SK-N-SH (cell line): Measurements from ENCODE around the gene PROX2.

Experiments used
- CTCF ChIP-seq: fragments of 200-600 bp; sonication (generic); IDR thresholded peaks from 2 replicates; pipeline ENCODE4 v1.6.1; 2017; ENCODE audit warnings: antibody characterized with exemption, mild to moderate bottlenecking, moderate library complexity
- EZH2phosphoT487 ChIP-seq: fragments of 200-600 bp; sonication (generic); IDR thresholded peaks from 2 replicates; pipeline ENCODE4 v1.6.1; 2017; ENCODE audit warnings: low read depth, mixed run types, mild to moderate bottlenecking, antibody characterized with exemption, moderate library complexity, borderline replicate concordance
- FOSL2 ChIP-seq: IDR thresholded peaks from 2 replicates; pipeline ENCODE4 v1.4.0; 2012; ENCODE audit warnings: low read depth, mild to moderate bottlenecking, moderate library complexity, borderline replicate concordance
- JUND ChIP-seq: IDR thresholded peaks from 2 replicates; pipeline ENCODE4 v1.4.0; 2012
- MAX ChIP-seq: IDR thresholded peaks from 2 replicates; pipeline ENCODE4 v1.4.0; 2012; ENCODE audit warnings: low read depth
- POLR2AphosphoS5 ChIP-seq: IDR thresholded peaks from 2 replicates; pipeline ENCODE4 v1.6.1; 2012; ENCODE audit warnings: low read depth, low read length
- RAD21 ChIP-seq: IDR thresholded peaks from 2 replicates; pipeline ENCODE4 v1.6.1; 2012; ENCODE audit warnings: mild to moderate bottlenecking, low read length
- RFX5 ChIP-seq: IDR thresholded peaks from 2 replicates; pipeline ENCODE4 v1.6.1; 2012; ENCODE audit warnings: mild to moderate bottlenecking, improper control_type of control experiment, low read length
- SMC3 ChIP-seq: IDR thresholded peaks from 2 replicates; pipeline ENCODE4 v1.6.1; 2012; ENCODE audit warnings: low read depth, low read length, improper control_type of control experiment
- TAF1 ChIP-seq: IDR thresholded peaks from 2 replicates; pipeline ENCODE4 v1.6.1; 2012; ENCODE audit warnings: low read depth, mild to moderate bottlenecking, low read length, moderate library complexity, borderline replicate concordance
- YY1 ChIP-seq: IDR thresholded peaks from 2 replicates; pipeline ENCODE4 v1.4.0; 2012; ENCODE audit warnings: low read depth, mild to moderate bottlenecking
- TF ChIP-seq, protein P1 (sequence below): fragments of 150-350 bp; IDR thresholded peaks from 2 replicates; pipeline ENCODE4 v1.6.1; 2017; ENCODE audit warnings: antibody characterized with exemption, low read length, low read depth, borderline replicate concordance
- TF ChIP-seq, protein P2 (sequence below): IDR thresholded peaks from 2 replicates; pipeline ENCODE4; 2012

DNA sequence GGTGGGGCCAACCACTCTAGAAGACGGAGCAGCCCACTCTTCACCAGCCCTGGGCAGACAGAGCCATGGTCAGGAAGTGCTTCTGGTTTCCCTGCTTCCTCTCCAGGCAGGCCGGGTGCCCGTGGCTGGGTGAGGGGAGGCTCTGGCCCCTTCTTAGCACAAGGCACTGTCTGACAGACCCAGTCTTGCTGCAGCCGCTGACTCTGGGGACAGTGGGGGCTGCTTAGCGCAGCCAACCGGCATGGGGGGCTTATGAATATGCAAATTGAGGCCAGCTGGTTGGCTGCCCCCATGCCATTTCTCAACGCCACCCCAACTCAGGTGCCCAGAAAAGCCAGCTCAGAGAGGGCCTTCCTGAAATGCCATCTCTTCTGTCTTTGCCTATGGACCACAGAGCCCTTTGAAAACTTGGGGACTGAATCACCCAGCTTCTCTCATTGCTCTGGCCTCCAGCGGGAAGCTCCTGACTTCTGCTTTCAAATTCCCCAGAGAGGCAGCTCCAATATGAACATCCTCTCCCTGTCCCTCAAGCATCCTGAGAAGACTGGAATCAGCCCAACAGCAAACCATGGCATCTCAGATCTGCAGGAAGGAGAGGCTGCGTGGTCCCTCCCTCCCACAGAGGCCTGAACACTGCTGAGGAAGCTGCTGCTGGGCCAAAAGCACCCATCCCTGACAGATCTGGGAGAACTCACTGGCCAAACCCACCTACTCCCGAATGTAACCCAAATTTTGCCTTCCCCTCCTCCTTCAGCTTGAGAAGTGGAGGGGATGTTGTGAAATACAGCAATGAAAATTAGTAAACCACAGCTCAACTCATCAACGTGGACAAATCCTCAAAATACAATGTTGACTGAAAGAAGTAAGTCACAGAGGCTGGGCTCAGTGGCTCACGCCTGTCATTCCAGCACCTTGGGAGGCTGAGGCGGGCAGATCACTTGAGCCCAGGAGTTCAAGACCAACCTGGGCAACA lies at the start of gene PROX2:
- TF ChIP-seq CTCF (no peak), MAX (no peak), POLR2AphosphoS5 (no peak), YY1 (no peak), TAF1 (no peak), SMC3 (no peak), JUND (no peak), EZH2phosphoT487 (no peak), RFX5 (no peak), FOSL2 (no peak), RAD21 (no peak)
- TF ChIP-seq, protein P1, sequence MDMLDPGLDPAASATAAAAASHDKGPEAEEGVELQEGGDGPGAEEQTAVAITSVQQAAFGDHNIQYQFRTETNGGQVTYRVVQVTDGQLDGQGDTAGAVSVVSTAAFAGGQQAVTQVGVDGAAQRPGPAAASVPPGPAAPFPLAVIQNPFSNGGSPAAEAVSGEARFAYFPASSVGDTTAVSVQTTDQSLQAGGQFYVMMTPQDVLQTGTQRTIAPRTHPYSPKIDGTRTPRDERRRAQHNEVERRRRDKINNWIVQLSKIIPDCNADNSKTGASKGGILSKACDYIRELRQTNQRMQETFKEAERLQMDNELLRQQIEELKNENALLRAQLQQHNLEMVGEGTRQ: no peak
- TF ChIP-seq, protein P2, sequence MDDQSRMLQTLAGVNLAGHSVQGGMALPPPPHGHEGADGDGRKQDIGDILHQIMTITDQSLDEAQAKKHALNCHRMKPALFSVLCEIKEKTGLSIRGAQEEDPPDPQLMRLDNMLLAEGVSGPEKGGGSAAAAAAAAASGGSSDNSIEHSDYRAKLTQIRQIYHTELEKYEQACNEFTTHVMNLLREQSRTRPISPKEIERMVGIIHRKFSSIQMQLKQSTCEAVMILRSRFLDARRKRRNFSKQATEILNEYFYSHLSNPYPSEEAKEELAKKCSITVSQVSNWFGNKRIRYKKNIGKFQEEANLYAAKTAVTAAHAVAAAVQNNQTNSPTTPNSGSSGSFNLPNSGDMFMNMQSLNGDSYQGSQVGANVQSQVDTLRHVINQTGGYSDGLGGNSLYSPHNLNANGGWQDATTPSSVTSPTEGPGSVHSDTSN: no peak
